Measurements from ENCODE around the gene CSMD2.

The CSMD2 gene

GRCh38 chr1:33895976-33896375, 269.1 kb downstream of the CSMD2 start:
- DNase-seq = no peak

GRCh38 chr1:33895396-33895795, 269.6 kb downstream of the CSMD2 start:
- DNase-seq = no peak

- no peak for DNase-seq
Observed at GRCh38 chr1:33893147-33893830, 271.7 kb downstream of the CSMD2 start.

DNA sequence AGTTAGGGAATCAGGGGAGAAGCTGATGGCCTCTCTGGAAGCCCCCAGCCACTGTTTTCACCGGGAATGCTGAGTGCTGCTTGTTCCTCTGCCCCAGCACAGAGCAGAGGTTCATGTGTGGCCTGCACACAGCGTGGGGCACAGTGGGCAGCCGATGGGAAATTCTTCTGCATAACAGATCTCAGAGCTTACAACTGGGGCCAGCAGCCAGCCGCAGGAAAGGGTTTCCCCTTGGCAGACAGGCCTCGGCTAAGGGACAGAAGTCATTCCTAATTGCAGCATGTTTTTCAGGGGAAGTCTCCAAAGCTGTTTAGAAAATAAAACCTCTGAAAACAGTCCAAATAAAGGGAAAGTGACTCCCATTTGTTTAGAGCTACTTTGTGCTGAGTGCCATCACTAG, 278.5 kb downstream of the CSMD2 start:
- no peak for DNase-seq

GRCh38 chr1:33880305-33880704, 284.7 kb downstream of the CSMD2 start:
- no peak for DNase-seq

- DNase-seq = no peak
Observed at GRCh38 chr1:33878392-33878791, 286.6 kb downstream of the CSMD2 start.

GRCh38 chr1:33876970-33877650, 287.9 kb downstream of the CSMD2 start:
- no peak for DNase-seq

DNA sequence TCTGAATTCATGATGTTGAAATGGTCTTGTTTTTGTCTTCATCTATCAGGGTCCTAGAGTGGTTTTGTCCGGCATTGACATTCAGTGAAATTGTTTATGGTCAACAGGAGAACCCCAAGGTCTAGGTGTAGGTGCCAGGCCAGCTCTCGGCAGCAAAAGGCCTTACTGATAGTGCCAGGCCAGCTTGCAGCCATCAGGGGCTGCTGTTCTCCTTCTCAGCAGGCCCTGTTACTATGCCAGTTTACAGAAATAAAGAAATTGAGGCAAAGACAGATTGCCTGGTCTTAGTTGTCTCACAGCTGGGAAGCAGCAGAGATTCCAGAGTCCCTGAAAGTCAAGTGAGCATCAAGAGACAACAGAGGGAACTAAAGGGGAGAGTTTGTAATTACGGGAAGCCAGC, 289.2 kb downstream of the CSMD2 start:
- DNase-seq = no peak

DNA sequence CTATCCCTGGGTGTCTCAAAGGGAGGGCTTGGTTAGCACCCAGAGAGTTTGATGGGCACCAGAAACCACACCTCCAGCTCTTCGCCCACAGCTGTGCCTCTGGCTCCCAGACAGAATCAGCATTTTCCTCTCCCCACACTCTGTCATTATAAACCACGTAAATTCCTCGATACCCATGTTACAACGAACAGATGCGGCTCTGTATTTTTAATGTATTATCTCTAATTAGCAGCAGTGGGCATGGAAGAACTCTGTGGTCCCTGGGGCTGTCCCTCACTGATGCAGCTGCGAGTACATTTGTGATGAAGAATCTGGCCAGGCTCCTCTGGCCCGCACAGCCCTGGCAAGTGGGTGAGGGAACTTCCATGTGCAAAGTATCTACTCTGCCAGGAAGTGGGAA, 290.4 kb downstream of the CSMD2 start:
- peak; percentile 33 for DNase-seq

DNA sequence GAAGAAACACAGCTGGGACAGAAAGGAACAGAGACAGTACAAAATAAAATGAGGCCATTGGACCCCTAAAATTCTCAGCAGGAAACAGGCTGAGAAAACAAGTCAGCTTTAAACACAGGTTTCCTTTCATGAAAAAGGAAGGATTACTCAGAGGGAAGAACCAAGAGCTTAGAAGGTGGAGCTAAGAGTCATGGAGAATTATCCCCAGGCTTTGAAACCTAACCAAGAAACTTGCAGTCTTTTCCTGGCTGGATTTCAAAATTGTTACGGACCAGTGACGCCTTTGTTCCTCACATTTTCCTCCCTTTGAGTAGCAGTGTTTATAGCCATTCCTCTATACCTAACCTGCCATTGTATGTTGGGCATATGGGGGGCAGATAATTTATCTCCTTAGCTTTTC, 292.3 kb downstream of the CSMD2 start:
- no peak for DNase-seq

DNA sequence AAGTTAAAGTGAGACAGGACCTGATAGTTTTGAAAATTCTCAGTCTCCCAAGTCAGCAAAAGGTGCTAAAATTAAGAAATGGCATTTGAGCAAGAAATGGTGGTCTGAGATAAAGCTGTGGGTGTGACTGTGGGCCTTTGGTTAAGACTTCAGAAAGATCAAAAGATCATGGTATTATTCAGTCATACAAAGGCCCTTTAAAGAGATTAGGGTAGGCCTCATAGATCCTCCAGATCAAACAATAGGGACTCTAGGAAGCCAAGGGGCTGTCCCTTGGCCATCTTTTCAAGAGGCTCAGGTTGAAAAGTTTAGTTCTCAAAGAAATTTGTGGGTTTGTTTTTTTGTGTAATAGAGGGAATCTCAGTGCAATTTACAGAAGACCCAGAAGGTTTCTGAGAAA, 292.8 kb downstream of the CSMD2 start:
- no peak for DNase-seq

DNA sequence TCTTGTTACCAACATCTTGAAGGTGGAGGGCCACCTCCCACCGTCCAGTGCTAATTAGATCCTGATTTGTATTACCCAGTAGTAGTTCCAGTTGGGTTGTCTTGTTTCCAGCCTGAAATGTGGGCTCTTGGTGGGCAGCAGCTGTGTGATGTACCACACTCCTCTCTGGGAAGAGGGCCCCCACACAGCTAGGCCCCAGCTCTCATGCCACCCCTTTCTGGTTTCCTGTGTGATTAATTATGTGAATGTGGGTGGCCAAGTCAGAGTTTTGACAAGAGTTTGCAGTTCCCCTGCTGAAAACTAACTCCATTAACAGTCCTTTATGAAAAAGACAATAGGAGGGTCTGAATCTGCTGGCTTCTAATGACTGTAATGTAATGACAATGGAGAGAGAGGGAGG, 297.3 kb downstream of the CSMD2 start:
- no peak for DNase-seq

DNA sequence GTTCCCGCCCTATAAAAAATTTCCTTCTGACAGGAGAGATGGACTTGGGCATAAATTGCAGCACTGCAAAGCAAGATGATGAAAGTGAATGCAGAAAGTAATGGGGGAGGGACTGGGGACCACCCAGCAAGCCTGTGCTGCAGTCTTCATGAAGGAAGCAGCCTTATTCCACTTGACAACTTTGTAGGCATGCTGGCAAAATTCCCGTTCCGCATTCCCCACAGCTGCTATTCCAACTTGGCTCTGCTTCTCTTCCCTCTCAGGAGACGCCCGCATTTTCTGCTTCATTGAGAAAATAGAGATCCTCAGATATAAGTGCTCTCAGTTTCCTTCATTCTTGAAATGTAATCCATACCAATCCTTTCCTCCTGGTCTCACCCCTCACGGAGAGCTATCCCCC, 298.7 kb downstream of the CSMD2 start:
- DNase-seq = peak; percentile 50

- no peak for DNase-seq
Observed at GRCh38 chr1:33864460-33865389, 300.3 kb downstream of the CSMD2 start.

- DNase-seq = no peak
Observed at GRCh38 chr1:33863779-33864178, 301.3 kb downstream of the CSMD2 start, which contains the start of gene HMGB4. TSS of gene HMGB4 (plus strand) at chr1:33864079. CDS start at chr1:33864192, 113 bp downstream.

DNA sequence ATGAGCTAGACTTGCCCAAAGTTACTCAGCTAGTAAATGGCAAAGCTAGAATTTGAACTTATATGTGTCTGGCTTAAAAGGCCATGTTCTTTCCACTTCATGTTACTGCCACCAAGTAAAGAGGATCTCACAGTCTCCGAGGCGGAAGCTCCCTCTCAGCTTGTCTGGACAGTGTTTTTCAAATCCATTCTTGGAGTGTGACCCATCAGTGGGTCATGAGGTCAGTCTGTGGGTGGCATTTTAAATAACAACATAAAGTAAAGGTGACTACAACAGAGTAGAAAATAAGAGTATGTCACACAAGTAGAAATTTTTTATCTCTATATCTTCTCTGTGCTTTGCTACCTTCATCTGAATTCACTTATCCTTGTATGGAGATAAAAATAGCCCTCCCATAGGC, 304.4 kb downstream of the CSMD2 start:
- DNase-seq = no peak

- no peak for DNase-seq
Observed at GRCh38 chr1:33854091-33854490, 310.9 kb downstream of the CSMD2 start.

DNA sequence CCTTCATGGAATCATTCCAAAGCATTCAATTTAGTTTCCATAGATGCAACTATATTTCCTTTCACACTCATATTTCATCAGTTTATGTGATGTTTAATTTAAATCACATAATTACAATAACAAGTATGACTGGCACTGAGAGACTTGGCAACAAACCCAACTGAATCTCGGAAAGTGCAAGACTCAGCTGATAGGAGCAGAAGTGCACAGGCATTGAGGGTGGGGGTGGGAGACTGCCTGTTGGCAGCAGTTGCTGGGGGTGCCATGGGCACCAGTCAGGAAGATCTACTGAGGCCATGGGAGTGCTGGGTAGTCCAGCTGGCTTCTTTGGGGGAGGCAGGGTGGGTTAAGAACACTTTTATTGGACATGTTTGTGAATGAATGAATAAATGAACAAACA, 311.6 kb downstream of the CSMD2 start:
- no peak for DNase-seq

DNA sequence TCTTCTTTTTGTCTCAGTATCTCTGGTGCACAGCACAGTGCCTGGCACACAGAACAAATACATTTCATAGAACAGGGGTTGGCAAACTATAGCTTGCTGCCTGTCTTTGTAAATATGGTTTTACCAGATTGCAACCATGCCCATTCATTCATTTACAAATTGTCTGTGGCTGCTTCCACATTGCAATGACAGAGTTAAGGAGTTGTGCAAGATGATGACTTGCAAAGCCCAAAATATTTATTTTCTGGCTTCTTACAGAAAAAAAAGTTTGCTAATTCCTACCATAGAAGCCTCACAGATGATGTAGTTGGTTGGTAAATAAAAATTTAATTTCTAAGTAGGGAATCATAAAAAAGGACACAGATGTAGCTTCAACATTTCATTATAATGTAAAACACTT, 312.3 kb downstream of the CSMD2 start:
- DNase-seq = no peak

- DNase-seq = no peak
Observed at GRCh38 chr1:33850481-33850880, 314.5 kb downstream of the CSMD2 start.

DNA sequence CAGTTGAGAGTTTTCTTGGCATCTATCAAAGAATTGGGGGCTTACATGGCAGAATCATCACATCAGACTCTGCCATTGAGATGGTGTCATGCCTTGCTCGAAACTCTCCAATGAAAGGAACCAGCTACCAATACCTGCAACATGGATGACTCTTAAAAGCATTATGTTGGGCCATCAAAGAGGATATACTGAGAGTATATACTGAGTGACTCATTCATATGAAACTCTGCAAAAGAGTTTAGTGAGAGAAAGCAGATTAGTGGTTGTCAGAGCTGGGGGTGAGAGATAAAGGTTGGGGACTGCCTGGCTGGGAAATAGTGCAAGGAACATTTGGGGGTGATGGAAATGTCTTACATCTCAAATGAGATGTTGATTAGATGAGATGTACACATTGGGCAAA, 315.8 kb downstream of the CSMD2 start:
- DNase-seq = no peak

DNA sequence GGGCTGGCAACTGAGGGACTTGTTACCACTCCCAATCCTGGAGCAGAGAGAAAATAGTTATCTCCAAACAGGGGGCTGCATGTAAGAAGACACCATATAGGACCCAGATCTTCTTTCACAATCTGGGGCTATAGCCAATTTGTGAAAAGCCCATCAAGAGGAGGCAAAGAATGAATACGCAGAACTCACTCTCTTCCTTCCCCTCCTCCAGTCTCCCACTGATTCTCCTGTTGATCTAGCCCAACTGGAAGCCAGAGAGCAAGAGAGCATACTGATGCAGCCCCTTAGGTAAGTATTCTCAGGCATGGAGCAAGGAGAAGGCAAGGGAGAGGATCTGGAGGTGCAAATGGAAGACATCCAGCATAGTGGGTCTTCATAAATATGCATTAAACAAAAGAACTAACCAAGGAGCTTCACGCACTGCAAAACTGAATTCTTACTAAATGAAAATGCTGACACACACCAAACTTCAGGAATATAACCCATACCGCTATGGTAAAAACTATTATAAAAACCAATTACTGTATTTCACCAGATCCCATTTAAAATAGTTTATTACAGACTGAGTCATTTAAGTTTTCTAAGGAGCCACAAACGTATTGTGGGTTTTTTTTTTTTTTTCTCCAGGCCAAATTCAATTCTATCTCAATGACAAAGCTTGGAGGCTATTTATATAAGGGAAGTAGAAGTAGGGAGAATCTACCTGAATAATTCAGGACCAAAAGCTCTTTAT, 316.7 kb downstream of the CSMD2 start:
- no peak for DNase-seq

- no peak for DNase-seq
Observed at GRCh38 chr1:33846861-33847260, 318.2 kb downstream of the CSMD2 start.
